T follicular helper cell (primary cell): ENCODE results near the gene PRR19.

Source experiments
- DNase-seq: peaks from one replicate; pipeline ENCODE4 v3.0.0-alpha.2; 2020; ENCODE audit warnings: low read depth

The PRR19 gene

GRCh38 chr19:42283188-42284065 lies 18.5 kb upstream of the PRR19 start:
- DNase-seq, result peak; percentile 96

- peak; percentile 80 for DNase-seq
Observed at GRCh38 chr19:42284066-42284501, 17.8 kb upstream of the PRR19 start.

GRCh38 chr19:42284591-42285341 lies 17.2 kb upstream of the PRR19 start:
- no peak for DNase-seq

- DNase-seq, result no peak
Observed at GRCh38 chr19:42285541-42285941, 16.4 kb upstream of the PRR19 start.

- no peak for DNase-seq
Observed at GRCh38 chr19:42285988-42286348, 16.0 kb upstream of the PRR19 start.

GRCh38 chr19:42286349-42287016 lies 15.4 kb upstream of the PRR19 start:
- no peak for DNase-seq

GRCh38 chr19:42287017-42287826 lies 14.7 kb upstream of the PRR19 start:
- no peak for DNase-seq

GRCh38 chr19:42287827-42288107 lies 14.2 kb upstream of the PRR19 start:
- no peak for DNase-seq

GRCh38 chr19:42288387-42288786 lies 13.5 kb upstream of the PRR19 start:
- DNase-seq, result no peak

- DNase-seq, result no peak
Observed at GRCh38 chr19:42288881-42289555, 12.9 kb upstream of the PRR19 start.

GRCh38 chr19:42289556-42290041 lies 12.3 kb upstream of the PRR19 start:
- no peak for DNase-seq

GRCh38 chr19:42290136-42290522 lies 11.8 kb upstream of the PRR19 start:
- DNase-seq, result no peak

GRCh38 chr19:42290523-42291434 lies 11.2 kb upstream of the PRR19 start:
- peak; percentile 56 for DNase-seq

GRCh38 chr19:42291435-42291810 lies 10.5 kb upstream of the PRR19 start:
- no peak for DNase-seq

GRCh38 chr19:42292042-42292960 lies 9.6 kb upstream of the PRR19 start:
- DNase-seq, result no peak

GRCh38 chr19:42292963-42293362 lies 9.0 kb upstream of the PRR19 start:
- no peak for DNase-seq

GRCh38 chr19:42293540-42293939 lies 8.4 kb upstream of the PRR19 start:
- DNase-seq, result no peak

GRCh38 chr19:42293948-42294347 lies 8.0 kb upstream of the PRR19 start:
- no peak for DNase-seq

- DNase-seq, result no peak
Observed at GRCh38 chr19:42294471-42295137, 7.3 kb upstream of the PRR19 start.
